Measurements from ENCODE around the gene ISM2.

GRCh38 chr14:77529963-77530362 lies 31.3 kb upstream of the ISM2 start:
- TF ChIP-seq USF2 (IDR thresholded peaks at IDR 0.05; ENCODE audit: low read length) = no peak
- no peak for TF ChIP-seq MAFK (IDR thresholded peaks at IDR 0.05; ENCODE audit: low read depth, low read length)
- no peak for TF ChIP-seq CTCF (IDR thresholded peaks at IDR 0.05; ENCODE audit: control extremely low read depth in 1 of 3, insufficient read depth in 1 of 3, low read depth in 1 of 3, low read length in 3 of 3)
- TF ChIP-seq POLR2A (IDR thresholded peaks at IDR 0.05; ENCODE audit: control extremely low read depth in 1 of 2, low read depth in 2 of 2, low read length in 2 of 2) = no peak
- no peak for TF ChIP-seq CBX8 (IDR thresholded peaks at IDR 0.05; ENCODE audit: borderline replicate concordance, low read depth, low read length)
- TF ChIP-seq EP300 (IDR thresholded peaks at IDR 0.05; ENCODE audit: borderline replicate concordance in 1 of 2, low read depth in 2 of 2, low read length in 2 of 2) = no peak
- TF ChIP-seq NRF1 (IDR thresholded peaks at IDR 0.05; ENCODE audit: low read depth, low read length) = no peak
- TF ChIP-seq SUZ12 (IDR thresholded peaks at IDR 0.05; ENCODE audit: low read length) = no peak
- TF ChIP-seq SIN3A (conservative IDR thresholded peaks at IDR 0.05 in 1 of 2, IDR thresholded peaks at IDR 0.05 in 1 of 2; ENCODE audit: low read depth in 1 of 2, low read length in 2 of 2) = no peak
- no peak for TF ChIP-seq SP4 (IDR thresholded peaks at IDR 0.05; ENCODE audit: low read length)
- no peak for TF ChIP-seq RXRA (IDR thresholded peaks at IDR 0.05; ENCODE audit: insufficient read depth, low read depth, low read length)
- no peak for TF ChIP-seq CEBPB (IDR thresholded peaks at IDR 0.05; ENCODE audit: low read depth, low read length)
- TF ChIP-seq BCL11A (IDR thresholded peaks at IDR 0.05; ENCODE audit: low read depth in 2 of 2, low read length in 2 of 2) = no peak
- TF ChIP-seq PHF8 (conservative IDR thresholded peaks at IDR 0.05; ENCODE audit: low read depth, low read length) = no peak

Data from H1 (cell line).